Neural cell (in vitro differentiated cells): ENCODE measurements around the gene MAPK8.

Experiments used
- SMC3 ChIP-seq: fragments of 450-650 bp; conservative IDR thresholded peaks from 2 replicates; pipeline ENCODE4 v1.6.1; 2014; ENCODE audit warnings: antibody characterized with exemption, mild to moderate bottlenecking, moderate library complexity; ENCODE audit not compliant: poor library complexity
- TAF1 ChIP-seq: IDR thresholded peaks from 2 replicates; pipeline ENCODE4 v1.6.1; 2012; ENCODE audit warnings: low read depth
- TF ChIP-seq, protein P1 (sequence below): fragments of 450-650 bp; IDR thresholded peaks from 2 replicates; pipeline ENCODE4 v1.5.1; 2014; ENCODE audit warnings: antibody characterized with exemption, mild to moderate bottlenecking, moderate library complexity; ENCODE audit not compliant: poor library complexity, severe bottlenecking
- TF ChIP-seq, protein P2 (sequence below): IDR thresholded peaks from 2 replicates; pipeline ENCODE4 v1.6.1; 2012; ENCODE audit warnings: borderline replicate concordance

DNA sequence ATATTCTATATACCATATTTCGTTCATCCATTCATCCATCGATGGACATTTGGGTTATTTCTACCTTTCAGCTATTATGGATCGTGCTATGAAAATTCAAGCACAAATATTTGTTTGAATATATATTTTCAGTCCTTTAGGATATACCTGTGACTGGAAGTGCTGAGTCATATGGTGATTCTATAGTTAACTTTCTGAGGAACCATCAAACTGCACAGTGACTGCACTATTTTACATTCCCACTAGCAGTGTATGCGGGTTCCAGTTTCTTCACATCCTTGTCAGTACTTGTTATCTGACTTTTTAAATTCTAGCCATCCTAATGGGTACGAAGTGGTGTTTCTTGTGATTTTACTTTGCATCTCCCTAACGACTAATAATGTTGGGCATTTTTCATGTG lies 104.0 kb downstream of the MAPK8 start:
- TF ChIP-seq, protein P1, sequence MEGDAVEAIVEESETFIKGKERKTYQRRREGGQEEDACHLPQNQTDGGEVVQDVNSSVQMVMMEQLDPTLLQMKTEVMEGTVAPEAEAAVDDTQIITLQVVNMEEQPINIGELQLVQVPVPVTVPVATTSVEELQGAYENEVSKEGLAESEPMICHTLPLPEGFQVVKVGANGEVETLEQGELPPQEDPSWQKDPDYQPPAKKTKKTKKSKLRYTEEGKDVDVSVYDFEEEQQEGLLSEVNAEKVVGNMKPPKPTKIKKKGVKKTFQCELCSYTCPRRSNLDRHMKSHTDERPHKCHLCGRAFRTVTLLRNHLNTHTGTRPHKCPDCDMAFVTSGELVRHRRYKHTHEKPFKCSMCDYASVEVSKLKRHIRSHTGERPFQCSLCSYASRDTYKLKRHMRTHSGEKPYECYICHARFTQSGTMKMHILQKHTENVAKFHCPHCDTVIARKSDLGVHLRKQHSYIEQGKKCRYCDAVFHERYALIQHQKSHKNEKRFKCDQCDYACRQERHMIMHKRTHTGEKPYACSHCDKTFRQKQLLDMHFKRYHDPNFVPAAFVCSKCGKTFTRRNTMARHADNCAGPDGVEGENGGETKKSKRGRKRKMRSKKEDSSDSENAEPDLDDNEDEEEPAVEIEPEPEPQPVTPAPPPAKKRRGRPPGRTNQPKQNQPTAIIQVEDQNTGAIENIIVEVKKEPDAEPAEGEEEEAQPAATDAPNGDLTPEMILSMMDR, result no peak
- TF ChIP-seq SMC3, result no peak
- TF ChIP-seq TAF1, result no peak
- TF ChIP-seq, protein P2, sequence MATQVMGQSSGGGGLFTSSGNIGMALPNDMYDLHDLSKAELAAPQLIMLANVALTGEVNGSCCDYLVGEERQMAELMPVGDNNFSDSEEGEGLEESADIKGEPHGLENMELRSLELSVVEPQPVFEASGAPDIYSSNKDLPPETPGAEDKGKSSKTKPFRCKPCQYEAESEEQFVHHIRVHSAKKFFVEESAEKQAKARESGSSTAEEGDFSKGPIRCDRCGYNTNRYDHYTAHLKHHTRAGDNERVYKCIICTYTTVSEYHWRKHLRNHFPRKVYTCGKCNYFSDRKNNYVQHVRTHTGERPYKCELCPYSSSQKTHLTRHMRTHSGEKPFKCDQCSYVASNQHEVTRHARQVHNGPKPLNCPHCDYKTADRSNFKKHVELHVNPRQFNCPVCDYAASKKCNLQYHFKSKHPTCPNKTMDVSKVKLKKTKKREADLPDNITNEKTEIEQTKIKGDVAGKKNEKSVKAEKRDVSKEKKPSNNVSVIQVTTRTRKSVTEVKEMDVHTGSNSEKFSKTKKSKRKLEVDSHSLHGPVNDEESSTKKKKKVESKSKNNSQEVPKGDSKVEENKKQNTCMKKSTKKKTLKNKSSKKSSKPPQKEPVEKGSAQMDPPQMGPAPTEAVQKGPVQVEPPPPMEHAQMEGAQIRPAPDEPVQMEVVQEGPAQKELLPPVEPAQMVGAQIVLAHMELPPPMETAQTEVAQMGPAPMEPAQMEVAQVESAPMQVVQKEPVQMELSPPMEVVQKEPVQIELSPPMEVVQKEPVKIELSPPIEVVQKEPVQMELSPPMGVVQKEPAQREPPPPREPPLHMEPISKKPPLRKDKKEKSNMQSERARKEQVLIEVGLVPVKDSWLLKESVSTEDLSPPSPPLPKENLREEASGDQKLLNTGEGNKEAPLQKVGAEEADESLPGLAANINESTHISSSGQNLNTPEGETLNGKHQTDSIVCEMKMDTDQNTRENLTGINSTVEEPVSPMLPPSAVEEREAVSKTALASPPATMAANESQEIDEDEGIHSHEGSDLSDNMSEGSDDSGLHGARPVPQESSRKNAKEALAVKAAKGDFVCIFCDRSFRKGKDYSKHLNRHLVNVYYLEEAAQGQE, result no peak
